ENCODE results near the gene TSHZ2. TPM values are rescaled to one million over a fixed set of nuclear protein-coding genes. Genes with fewer than 3 reads are reported as not detected.
"Not testable (repeated sequence)": the region's sequence is repeated elsewhere in the genome, so short reads cannot be mapped to it uniquely, and the experiment has no call there.

TSHZ2 gene
- total RNA-seq, 5 donors from 2014 or later (not counting 1 experiment from before 2014, with no cell fraction given) = 20.2 to 42.9 (median 25.8) TPM

- Histone ChIP-seq H3K27ac (ENCODE audit: low read length) (no peak overlapping the region), H3K4me1 (ENCODE audit: control insufficient read depth in 1 of 2, extremely low read depth in 1 of 2, insufficient read depth in 2 of 2, low read length in 2 of 2) (peaks cover 0 to 7% of the 10 kb centered on the region in 2 experiments), H3K9me3 (no peaks in the 10 kb centered on the region), H3K36me3 (ENCODE audit: control insufficient read depth in 2 of 2, extremely low read depth in 1 of 2, insufficient read depth in 1 of 2, low read length in 1 of 2) (no peaks in the 10 kb centered on the region), H3K27me3 (replicated peaks in 1 of 2; ENCODE audit: control insufficient read depth in 2 of 2, extremely low read depth in 1 of 2, insufficient read depth in 2 of 2, low read length in 1 of 2) (peaks cover 0 to 3% of the 10 kb centered on the region in 2 experiments), H3K4me3 (ENCODE audit: control insufficient read depth in 1 of 2, extremely low read depth in 1 of 2, low read length in 1 of 2) (no peak overlapping the region)
- Mint-ChIP-seq H3K4me3 (peak overlapping the region in 1 of 3 donors; percentile 9), H3K36me3 (peaks cover 2% of the 10 kb centered on the region), H3K27me3 (no peaks in the 10 kb centered on the region), H3K27ac (no peak overlapping the region), H3K9me3 (no peaks in the 10 kb centered on the region), H3K4me1 (peaks cover 4 to 9% (median 7%) of the 10 kb centered on the region in 3 donors)
- ChIA-PET POLR2A (no interaction called here), CTCF (interaction anchor here in 1 of 2 donors (1.5 kb wide), 1 partner anchor 527 kb away, joined by 4 read pairs; no protein-coding TSS in a partner anchor)
- WGBS (ENCODE audit: insufficient coverage) = 20% methylated on average over 10 of the region's 15 CpGs
- DNase-seq = peak; percentile 4 to 61 (median 34)
- peak; percentile 38 to 53 (median 45) for ATAC-seq (replicated peaks in 1 of 4)
Measured at GRCh38 chr20:53413186-53413631, 441.1 kb downstream of the TSHZ2 start.

- POLR2A ChIA-PET; H3K4me3 Mint-ChIP-seq; H3K36me3 ChIP-seq (ENCODE audit: control insufficient read depth in 2 of 2, extremely low read depth in 1 of 2, insufficient read depth in 1 of 2, low read length in 1 of 2); DNase-seq; H3K4me3 ChIP-seq (ENCODE audit: control insufficient read depth in 1 of 2, extremely low read depth in 1 of 2, low read length in 1 of 2); H3K27ac ChIP-seq (ENCODE audit: low read length); H3K4me1 ChIP-seq (ENCODE audit: control insufficient read depth in 1 of 2, extremely low read depth in 1 of 2, insufficient read depth in 2 of 2, low read length in 2 of 2); H3K36me3 Mint-ChIP-seq; H3K9me3 ChIP-seq; H3K27me3 Mint-ChIP-seq; ATAC-seq (replicated peaks in 1 of 4); H3K4me1 Mint-ChIP-seq; H3K9me3 Mint-ChIP-seq; H3K27ac Mint-ChIP-seq; H3K27me3 ChIP-seq (replicated peaks in 1 of 2; ENCODE audit: control insufficient read depth in 2 of 2, extremely low read depth in 1 of 2, insufficient read depth in 2 of 2, low read length in 1 of 2): not testable (repeated sequence)
- CTCF ChIA-PET = interaction anchor here in 1 of 2 donors (1.5 kb wide), 1 partner anchor 526 kb away, joined by 4 read pairs; no protein-coding TSS in a partner anchor
- no CpG with 5 or more reads among the region's 1 CpG for WGBS (ENCODE audit: insufficient coverage)
Measured at GRCh38 chr20:53413845-53414244, 441.7 kb downstream of the TSHZ2 start.

GRCh38 chr20:53419693-53420460 is 447.7 kb downstream of the TSHZ2 start:
- 88% methylated on average over 8 of the region's 11 CpGs for WGBS (ENCODE audit: insufficient coverage)

GRCh38 chr20:53421343-53421742 is 449.2 kb downstream of the TSHZ2 start:
- Mint-ChIP-seq H3K27ac (no peak overlapping the region), H3K9me3 (peaks cover 0 to 4% (median 0%) of the 10 kb centered on the region in 3 donors), H3K4me1 (no peaks in the 10 kb centered on the region), H3K36me3 (peaks cover 7% of the 10 kb centered on the region), H3K27me3 (peaks cover 0 to 9% of the 10 kb centered on the region in 2 donors), H3K4me3 (no peak overlapping the region)
- Histone ChIP-seq H3K27me3 (replicated peaks in 1 of 2; ENCODE audit: control insufficient read depth in 2 of 2, extremely low read depth in 1 of 2, insufficient read depth in 2 of 2, low read length in 1 of 2) (peaks cover 0 to 5% of the 10 kb centered on the region in 2 experiments), H3K36me3 (ENCODE audit: control insufficient read depth in 2 of 2, extremely low read depth in 1 of 2, insufficient read depth in 1 of 2, low read length in 1 of 2) (no peaks in the 10 kb centered on the region), H3K27ac (ENCODE audit: low read length) (no peak overlapping the region), H3K4me3 (ENCODE audit: control insufficient read depth in 1 of 2, extremely low read depth in 1 of 2, low read length in 1 of 2) (no peak overlapping the region), H3K4me1 (ENCODE audit: control insufficient read depth in 1 of 2, extremely low read depth in 1 of 2, insufficient read depth in 2 of 2, low read length in 2 of 2) (no peaks in the 10 kb centered on the region), H3K9me3 (no peaks in the 10 kb centered on the region)
- CTCF ChIA-PET = interaction anchor here in 1 of 2 donors (0.6 kb wide), 1 partner anchor 11 kb away, joined by 3 read pairs; no protein-coding TSS in a partner anchor
- no peak for ATAC-seq (replicated peaks in 1 of 4)
- POLR2A ChIA-PET = no interaction called here
- 90% methylated on average over 4 of the region's 7 CpGs for WGBS (ENCODE audit: insufficient coverage)
- DNase-seq = no peak

More at GRCh38 chr20:53419693-53420460, 447.7 kb downstream of the TSHZ2 start:
- ATAC-seq (replicated peaks in 1 of 4) (no peak), DNase-seq (no peak)
- Mint-ChIP-seq H3K36me3 (peaks cover 7% of the 10 kb centered on the region), H3K27me3 (peaks cover 0 to 4% of the 10 kb centered on the region in 2 donors), H3K27ac (no peak overlapping the region), H3K9me3 (peaks cover 0 to 4% (median 0%) of the 10 kb centered on the region in 3 donors), H3K4me3 (no peak overlapping the region), H3K4me1 (no peaks in the 10 kb centered on the region)
- no peaks in the 10 kb centered on the region for H3K4me1 ChIP-seq (ENCODE audit: control insufficient read depth in 1 of 2, extremely low read depth in 1 of 2, insufficient read depth in 2 of 2, low read length in 2 of 2)
- ChIA-PET CTCF (no interaction called here), POLR2A (no interaction called here)
- no peaks in the 10 kb centered on the region for H3K36me3 ChIP-seq (ENCODE audit: control insufficient read depth in 2 of 2, extremely low read depth in 1 of 2, insufficient read depth in 1 of 2, low read length in 1 of 2)
- no peaks in the 10 kb centered on the region for H3K9me3 ChIP-seq
- H3K27me3 ChIP-seq (replicated peaks in 1 of 2; ENCODE audit: control insufficient read depth in 2 of 2, extremely low read depth in 1 of 2, insufficient read depth in 2 of 2, low read length in 1 of 2) = peaks cover 0 to 5% of the 10 kb centered on the region in 2 experiments
- no peak overlapping the region for H3K27ac ChIP-seq (ENCODE audit: low read length)
- no peak overlapping the region for H3K4me3 ChIP-seq (ENCODE audit: control insufficient read depth in 1 of 2, extremely low read depth in 1 of 2, low read length in 1 of 2)

GRCh38 chr20:53422039-53422438 is 449.9 kb downstream of the TSHZ2 start:
- Mint-ChIP-seq H3K27me3 (peaks cover 0 to 9% of the 10 kb centered on the region in 2 donors), H3K36me3 (peaks cover 12% of the 10 kb centered on the region), H3K4me1 (no peaks in the 10 kb centered on the region), H3K27ac (no peak overlapping the region), H3K9me3 (peaks cover 0 to 4% (median 0%) of the 10 kb centered on the region in 3 donors), H3K4me3 (no peak overlapping the region)
- POLR2A ChIA-PET = no interaction called here
- Histone ChIP-seq H3K4me3 (ENCODE audit: control insufficient read depth in 1 of 2, extremely low read depth in 1 of 2, low read length in 1 of 2) (no peak overlapping the region), H3K36me3 (ENCODE audit: control insufficient read depth in 2 of 2, extremely low read depth in 1 of 2, insufficient read depth in 1 of 2, low read length in 1 of 2) (no peaks in the 10 kb centered on the region), H3K4me1 (ENCODE audit: control insufficient read depth in 1 of 2, extremely low read depth in 1 of 2, insufficient read depth in 2 of 2, low read length in 2 of 2) (no peaks in the 10 kb centered on the region), H3K27me3 (replicated peaks in 1 of 2; ENCODE audit: control insufficient read depth in 2 of 2, extremely low read depth in 1 of 2, insufficient read depth in 2 of 2, low read length in 1 of 2) (peaks cover 0 to 5% of the 10 kb centered on the region in 2 experiments), H3K9me3 (no peaks in the 10 kb centered on the region), H3K27ac (ENCODE audit: low read length) (no peak overlapping the region)
- no peak for ATAC-seq (replicated peaks in 1 of 4)
- no CpG with 5 or more reads among the region's 7 CpGs for WGBS (ENCODE audit: insufficient coverage)
- DNase-seq = no peak
- CTCF ChIA-PET = no interaction called here

GRCh38 chr20:53423587-53424146 is 451.5 kb downstream of the TSHZ2 start:
- Histone ChIP-seq H3K4me1 (ENCODE audit: control insufficient read depth in 1 of 2, extremely low read depth in 1 of 2, insufficient read depth in 2 of 2, low read length in 2 of 2) (no peaks in the 10 kb centered on the region), H3K4me3 (ENCODE audit: control insufficient read depth in 1 of 2, extremely low read depth in 1 of 2, low read length in 1 of 2) (no peak overlapping the region), H3K27ac (ENCODE audit: low read length) (no peak overlapping the region), H3K36me3 (ENCODE audit: control insufficient read depth in 2 of 2, extremely low read depth in 1 of 2, insufficient read depth in 1 of 2, low read length in 1 of 2) (no peaks in the 10 kb centered on the region), H3K9me3 (no peaks in the 10 kb centered on the region), H3K27me3 (replicated peaks in 1 of 2; ENCODE audit: control insufficient read depth in 2 of 2, extremely low read depth in 1 of 2, insufficient read depth in 2 of 2, low read length in 1 of 2) (peaks cover 0 to 3% of the 10 kb centered on the region in 2 experiments)
- Mint-ChIP-seq H3K27ac (no peak overlapping the region), H3K9me3 (peaks cover 0 to 4% (median 0%) of the 10 kb centered on the region in 3 donors), H3K36me3 (peaks cover 13% of the 10 kb centered on the region), H3K4me1 (no peaks in the 10 kb centered on the region), H3K4me3 (no peak overlapping the region), H3K27me3 (peaks cover 0 to 9% of the 10 kb centered on the region in 2 donors)
- ATAC-seq (replicated peaks in 1 of 4) (no peak), DNase-seq (no peak)
- POLR2A ChIA-PET = no interaction called here
- WGBS (ENCODE audit: insufficient coverage) = 94% methylated on average over 12 of the region's 12 CpGs
- CTCF ChIA-PET = no interaction called here

Measured in T-cell (primary cell).